Measurements from ENCODE around the gene TSHZ2.

TSHZ2 gene

DNA sequence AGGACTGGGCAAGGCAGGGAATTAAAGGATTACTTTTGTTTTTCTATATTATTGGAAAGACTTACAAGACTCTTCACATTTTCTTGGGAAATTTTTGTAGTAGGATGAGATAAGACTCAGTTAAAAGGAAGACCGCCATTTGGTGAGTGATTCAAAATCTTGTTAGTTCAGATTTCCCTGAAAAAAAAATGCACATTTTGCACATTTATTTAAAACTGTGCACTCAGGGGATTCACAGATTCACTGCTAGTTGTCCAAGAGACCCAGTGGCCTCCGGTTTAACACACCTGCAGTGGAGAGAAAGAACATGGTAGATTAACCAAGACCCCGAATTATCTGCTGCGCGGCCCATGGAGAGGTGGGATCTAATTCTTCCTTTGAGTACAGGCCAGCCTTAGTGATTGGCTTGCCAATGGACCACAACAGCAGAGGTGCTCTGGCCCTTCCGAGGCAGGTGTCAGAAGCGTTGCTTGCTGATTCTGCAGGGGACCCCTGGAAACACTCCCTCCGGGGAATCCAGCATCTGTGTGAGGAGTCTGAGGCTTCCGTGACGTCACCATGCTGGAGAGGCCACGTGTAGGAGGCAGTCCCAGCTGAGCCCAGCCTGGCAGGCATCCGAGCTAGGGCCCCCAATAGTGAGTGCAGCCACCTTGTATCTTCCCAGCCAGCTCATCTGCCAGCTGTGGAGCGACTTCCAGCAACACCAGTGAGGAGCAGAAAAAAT, 552.6 kb downstream of the TSHZ2 start:
- H3K9me3 ChIP-seq (ENCODE audit: low read length): no peaks in the 10 kb centered on the region
- no peaks in the 10 kb centered on the region for H3F3A ChIP-seq (ENCODE audit: insufficient read depth, low read length)
- no peaks in the 10 kb centered on the region for H3K79me2 ChIP-seq (ENCODE audit: insufficient read depth, low read length)
- no peak overlapping the region for H3K9ac ChIP-seq (ENCODE audit: low read length)
- no peak overlapping the region for H3K4me2 ChIP-seq (ENCODE audit: low read length)
- no peaks in the 10 kb centered on the region for H3K36me3 ChIP-seq (ENCODE audit: insufficient read depth, low read length)
- H3K4me1 ChIP-seq (ENCODE audit: insufficient read depth, low read length, severe bottlenecking): no peaks in the 10 kb centered on the region
- no peak overlapping the region for H2AFZ ChIP-seq (ENCODE audit: low read length)
- H4K20me1 ChIP-seq (ENCODE audit: insufficient read depth, low read length): no peaks in the 10 kb centered on the region
- TF ChIP-seq EZH2 (IDR thresholded peaks at IDR 0.05; ENCODE audit: borderline replicate concordance, low read length) (no peak), CTCF (IDR thresholded peaks at IDR 0.05; ENCODE audit: low read length) (no peak)
- no peak overlapping the region for H3K4me3 ChIP-seq (ENCODE audit: low read depth, low read length, poor library complexity, severe bottlenecking)
- no peaks in the 10 kb centered on the region for H3K9me2 ChIP-seq (ENCODE audit: low read depth, low read length)
- H3K27ac ChIP-seq (ENCODE audit: low read depth, low read length, poor library complexity, severe bottlenecking): no peak overlapping the region
- no peaks in the 10 kb centered on the region for H3K27me3 ChIP-seq (ENCODE audit: insufficient read depth, low read length)

- H3K4me1 ChIP-seq (ENCODE audit: insufficient read depth, low read length, severe bottlenecking): peaks cover 2% of the 10 kb centered on the region
- no peak overlapping the region for H3K27ac ChIP-seq (ENCODE audit: low read depth, low read length, poor library complexity, severe bottlenecking)
- no peaks in the 10 kb centered on the region; the same call in 1 of the 2 replicates for H3K36me3 ChIP-seq (ENCODE audit: insufficient read depth, low read length)
- no peak for TF ChIP-seq CTCF (IDR thresholded peaks at IDR 0.05; ENCODE audit: low read length)
- TF ChIP-seq EZH2 (IDR thresholded peaks at IDR 0.05; ENCODE audit: borderline replicate concordance, low read length): no peak
- no peak overlapping the region for H3K4me2 ChIP-seq (ENCODE audit: low read length)
- no peak overlapping the region for H3K9ac ChIP-seq (ENCODE audit: low read length)
- no peaks in the 10 kb centered on the region for H3K9me3 ChIP-seq (ENCODE audit: low read length)
- H3K27me3 ChIP-seq (ENCODE audit: insufficient read depth, low read length): no peaks in the 10 kb centered on the region
- no peaks in the 10 kb centered on the region for H3F3A ChIP-seq (ENCODE audit: insufficient read depth, low read length)
- H2AFZ ChIP-seq (ENCODE audit: low read length): no peak overlapping the region
- no peaks in the 10 kb centered on the region for H3K9me2 ChIP-seq (ENCODE audit: low read depth, low read length)
- H3K79me2 ChIP-seq (ENCODE audit: insufficient read depth, low read length): no peaks in the 10 kb centered on the region
- no peak overlapping the region for H3K4me3 ChIP-seq (ENCODE audit: low read depth, low read length, poor library complexity, severe bottlenecking)
- H4K20me1 ChIP-seq (ENCODE audit: insufficient read depth, low read length): no peaks in the 10 kb centered on the region
Measured at GRCh38 chr20:53527196-53527595, 555.0 kb downstream of the TSHZ2 start.

DNA sequence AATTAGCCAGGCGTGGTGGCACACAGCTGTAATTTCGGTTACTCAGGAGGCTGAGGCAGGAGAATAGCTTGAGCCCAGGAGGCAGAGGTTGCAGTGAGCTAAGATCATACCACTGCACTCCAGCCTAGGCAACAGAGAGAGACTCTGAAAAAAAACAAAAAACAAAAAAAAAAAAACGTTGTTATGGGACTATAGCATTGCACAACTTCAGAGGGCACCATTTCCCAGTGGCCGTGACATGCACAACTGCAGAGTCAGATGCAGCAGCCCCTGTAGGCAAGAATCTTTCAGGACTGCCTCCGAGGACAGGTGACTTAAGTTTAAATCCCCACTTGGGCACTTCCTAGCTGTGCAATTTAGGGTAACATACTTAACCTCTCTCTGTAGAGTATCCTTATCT, 557.5 kb downstream of the TSHZ2 start:
- Histone ChIP-seq H3K79me2 (ENCODE audit: insufficient read depth, low read length) (no peaks in the 10 kb centered on the region), H3K9me3 (ENCODE audit: low read length) (peaks cover 4% of the 10 kb centered on the region; the same call in 1 of the 2 replicates), H3K27ac (ENCODE audit: low read depth, low read length, poor library complexity, severe bottlenecking) (no peak overlapping the region), H3K4me3 (ENCODE audit: low read depth, low read length, poor library complexity, severe bottlenecking) (no peak overlapping the region), H3K27me3 (ENCODE audit: insufficient read depth, low read length) (no peaks in the 10 kb centered on the region), H3F3A (ENCODE audit: insufficient read depth, low read length) (no peaks in the 10 kb centered on the region), H2AFZ (ENCODE audit: low read length) (no peak overlapping the region), H4K20me1 (ENCODE audit: insufficient read depth, low read length) (no peaks in the 10 kb centered on the region), H3K9me2 (ENCODE audit: low read depth, low read length) (no peaks in the 10 kb centered on the region), H3K4me1 (ENCODE audit: insufficient read depth, low read length, severe bottlenecking) (peaks cover 16% of the 10 kb centered on the region), H3K36me3 (ENCODE audit: insufficient read depth, low read length) (no peaks in the 10 kb centered on the region; the same call in 1 of the 2 replicates), H3K9ac (ENCODE audit: low read length) (no peak overlapping the region), H3K4me2 (ENCODE audit: low read length) (no peak overlapping the region)
- no peak for TF ChIP-seq CTCF (IDR thresholded peaks at IDR 0.05; ENCODE audit: low read length)
- no peak for TF ChIP-seq EZH2 (IDR thresholded peaks at IDR 0.05; ENCODE audit: borderline replicate concordance, low read length)

All from OCI-LY1 (cell line).